DOHH2 (cell line): ENCODE results near the gene MAFG.

Experiments
- H3F3A ChIP-seq: fragments of 200-600 bp; sonication (generic), shearing (Covaris generic); 2 replicates; pipeline ENCODE4 v1.6.0; 2016; ENCODE audit warnings: antibody characterized with exemption, mild to moderate bottlenecking; ENCODE audit not compliant: control insufficient read depth, insufficient read depth
- H3K27ac ChIP-seq: fragments of 200-600 bp; sonication (generic); 2 replicates; pipeline ENCODE4 v1.5.1; 2014; ENCODE audit warnings: low read depth, mild to moderate bottlenecking, low read length, moderate library complexity
- H3K27me3 ChIP-seq: fragments of 200-600 bp; sonication (generic); 2 replicates; pipeline ENCODE4 v1.6.1; 2014; ENCODE audit warnings: mild to moderate bottlenecking, low read length, mixed read lengths; ENCODE audit not compliant: control insufficient read depth
- H3K36me3 ChIP-seq: fragments of 200-600 bp; sonication (generic); 2 replicates; pipeline ENCODE4 v1.6.1; 2014; ENCODE audit warnings: mild to moderate bottlenecking, low read length, moderate library complexity, mixed read lengths; ENCODE audit not compliant: control insufficient read depth
- H3K4me1 ChIP-seq: fragments of 200-600 bp; sonication (generic); 2 replicates; pipeline ENCODE4 v1.6.1; 2014; ENCODE audit warnings: mild to moderate bottlenecking, low read length, mixed read lengths; ENCODE audit not compliant: control insufficient read depth
- H3K4me2 ChIP-seq: fragments of 200-600 bp; sonication (generic); 2 replicates; pipeline ENCODE4 v1.6.0; 2014; ENCODE audit warnings: mild to moderate bottlenecking, low read length, moderate library complexity
- H3K4me3 ChIP-seq: fragments of 200-600 bp; sonication (generic); 2 replicates; pipeline ENCODE4 v1.5.1; 2014; ENCODE audit warnings: mild to moderate bottlenecking, low read length, mixed read lengths
- H3K79me2 ChIP-seq: fragments of 200-600 bp; sonication (generic); 2 replicates; pipeline ENCODE4 v1.6.1; 2014; ENCODE audit warnings: mild to moderate bottlenecking, low read length, mixed read lengths; ENCODE audit not compliant: control insufficient read depth
- H3K9me2 ChIP-seq: fragments of 200-600 bp; sonication (generic); replicated peaks from 2 replicates; pipeline ENCODE4 v1.6.1; 2014; ENCODE audit warnings: mild to moderate bottlenecking, low read length, mixed read lengths; ENCODE audit not compliant: control insufficient read depth
- H3K9me3 ChIP-seq: fragments of 200-600 bp; sonication (generic); 2 replicates; pipeline ENCODE4 v1.6.1; 2014; ENCODE audit warnings: antibody characterized with exemption, low read length, mixed read lengths; ENCODE audit not compliant: control insufficient read depth, insufficient read depth
- H4K20me1 ChIP-seq: fragments of 200-600 bp; sonication (generic); 2 replicates; pipeline ENCODE4 v1.6.0; 2014; ENCODE audit warnings: low read depth, mild to moderate bottlenecking, antibody characterized with exemption, low read length, moderate library complexity; ENCODE audit not compliant: control insufficient read depth, insufficient read depth
- EZH2phosphoT487 ChIP-seq: fragments of 200-600 bp; sonication (generic); IDR thresholded peaks from 2 replicates; pipeline ENCODE4 v1.6.1; 2017; ENCODE audit warnings: borderline replicate concordance, mild to moderate bottlenecking, antibody characterized with exemption, low read length, moderate library complexity, mixed read lengths
- TF ChIP-seq, protein P1 (sequence below): fragments of 200-600 bp; sonication (generic); IDR thresholded peaks from one replicate; pipeline ENCODE4 v1.5.1; 2014; ENCODE audit warnings: antibody characterized with exemption, mild to moderate bottlenecking, low read depth, low read length; ENCODE audit not compliant: poor library complexity, severe bottlenecking

The MAFG gene

GRCh38 chr17:81967244-81967532, 39.7 kb upstream of the MAFG start:
- peaks cover 47% of the 10 kb centered on the region for H3K27me3 ChIP-seq
- H3K4me2 ChIP-seq, result peak overlapping the region; percentile 68
- no peaks in the 10 kb centered on the region for H4K20me1 ChIP-seq
- no peaks in the 10 kb centered on the region for H3F3A ChIP-seq
- H3K36me3 ChIP-seq, result no peaks in the 10 kb centered on the region
- H3K9me3 ChIP-seq, result no peaks in the 10 kb centered on the region
- no peak for TF ChIP-seq EZH2phosphoT487
- TF ChIP-seq, protein P1, sequence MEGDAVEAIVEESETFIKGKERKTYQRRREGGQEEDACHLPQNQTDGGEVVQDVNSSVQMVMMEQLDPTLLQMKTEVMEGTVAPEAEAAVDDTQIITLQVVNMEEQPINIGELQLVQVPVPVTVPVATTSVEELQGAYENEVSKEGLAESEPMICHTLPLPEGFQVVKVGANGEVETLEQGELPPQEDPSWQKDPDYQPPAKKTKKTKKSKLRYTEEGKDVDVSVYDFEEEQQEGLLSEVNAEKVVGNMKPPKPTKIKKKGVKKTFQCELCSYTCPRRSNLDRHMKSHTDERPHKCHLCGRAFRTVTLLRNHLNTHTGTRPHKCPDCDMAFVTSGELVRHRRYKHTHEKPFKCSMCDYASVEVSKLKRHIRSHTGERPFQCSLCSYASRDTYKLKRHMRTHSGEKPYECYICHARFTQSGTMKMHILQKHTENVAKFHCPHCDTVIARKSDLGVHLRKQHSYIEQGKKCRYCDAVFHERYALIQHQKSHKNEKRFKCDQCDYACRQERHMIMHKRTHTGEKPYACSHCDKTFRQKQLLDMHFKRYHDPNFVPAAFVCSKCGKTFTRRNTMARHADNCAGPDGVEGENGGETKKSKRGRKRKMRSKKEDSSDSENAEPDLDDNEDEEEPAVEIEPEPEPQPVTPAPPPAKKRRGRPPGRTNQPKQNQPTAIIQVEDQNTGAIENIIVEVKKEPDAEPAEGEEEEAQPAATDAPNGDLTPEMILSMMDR, result no peak
- no peaks in the 10 kb centered on the region for H3K79me2 ChIP-seq
- H3K9me2 ChIP-seq, result no peaks in the 10 kb centered on the region
- peak overlapping the region; percentile 62 for H3K4me3 ChIP-seq
- H3K27ac ChIP-seq, result no peak overlapping the region
- peaks cover 27% of the 10 kb centered on the region for H3K4me1 ChIP-seq

DNA sequence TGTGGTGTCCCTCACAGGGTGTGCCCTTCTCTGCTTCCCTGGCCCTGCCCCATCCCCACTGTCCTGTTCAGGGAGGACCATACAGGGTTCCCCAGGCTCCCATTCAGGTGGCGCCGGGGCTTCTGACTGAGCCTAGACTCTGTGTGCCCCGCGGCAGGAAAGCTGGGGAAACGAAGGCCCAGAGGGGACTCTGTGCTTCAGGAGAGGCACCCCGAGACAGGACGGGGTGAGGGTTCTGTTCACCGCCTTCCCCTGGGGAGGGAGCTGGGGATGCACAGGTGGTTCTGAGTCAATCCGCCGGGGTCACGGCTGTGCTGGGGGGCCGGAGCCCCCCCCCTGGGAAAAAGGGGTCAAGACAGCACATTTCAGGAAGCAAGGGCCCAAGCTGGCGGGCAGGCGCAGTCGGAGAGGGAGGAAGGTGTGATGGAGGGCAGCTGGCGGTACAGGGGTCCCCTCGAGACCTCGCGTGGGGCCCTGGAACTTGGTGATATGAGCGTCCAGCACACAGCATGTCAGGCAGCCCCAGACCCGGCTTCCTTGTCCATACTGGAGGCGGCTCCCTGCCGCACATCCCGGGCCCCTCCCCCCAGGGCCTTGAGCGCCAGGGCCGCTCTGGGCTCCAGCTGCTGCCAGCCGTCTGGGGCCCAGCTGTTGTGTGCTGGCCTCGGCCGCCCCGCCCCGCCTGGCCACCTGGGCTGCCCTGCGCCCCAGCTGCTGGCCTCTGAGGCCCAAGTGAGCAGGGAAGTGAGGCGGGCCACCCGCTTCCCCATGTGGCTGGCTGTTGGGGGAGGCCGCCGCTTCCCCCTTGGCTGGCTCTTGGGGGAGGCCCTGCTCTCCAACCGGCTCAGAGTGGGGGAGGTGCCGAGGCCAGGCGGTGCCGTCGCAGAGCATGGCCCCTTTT, 39.1 kb upstream of the MAFG start:
- H3K27me3 ChIP-seq, result peaks cover 48% of the 10 kb centered on the region
- H3F3A ChIP-seq, result no peaks in the 10 kb centered on the region
- no peak overlapping the region for H3K27ac ChIP-seq
- no peaks in the 10 kb centered on the region for H3K79me2 ChIP-seq
- H4K20me1 ChIP-seq, result no peaks in the 10 kb centered on the region
- peak overlapping the region; percentile 62 for H3K4me3 ChIP-seq
- no peak for TF ChIP-seq EZH2phosphoT487
- TF ChIP-seq, protein P1, result no peak
- no peaks in the 10 kb centered on the region for H3K9me3 ChIP-seq
- peak overlapping the region; percentile 68 for H3K4me2 ChIP-seq
- H3K36me3 ChIP-seq, result no peaks in the 10 kb centered on the region
- peaks cover 27% of the 10 kb centered on the region for H3K4me1 ChIP-seq
- H3K9me2 ChIP-seq, result no peaks in the 10 kb centered on the region

GRCh38 chr17:81964081-81964849, 36.7 kb upstream of the MAFG start:
- no peaks in the 10 kb centered on the region for H3K79me2 ChIP-seq
- no peaks in the 10 kb centered on the region for H3K9me3 ChIP-seq
- H3K36me3 ChIP-seq, result no peaks in the 10 kb centered on the region
- H4K20me1 ChIP-seq, result no peaks in the 10 kb centered on the region
- H3F3A ChIP-seq, result no peaks in the 10 kb centered on the region
- no peaks in the 10 kb centered on the region for H3K9me2 ChIP-seq
- TF ChIP-seq EZH2phosphoT487, result no peak
- TF ChIP-seq, protein P1, result no peak
- peaks cover 33% of the 10 kb centered on the region for H3K4me1 ChIP-seq
- H3K27ac ChIP-seq, result no peak overlapping the region
- H3K4me3 ChIP-seq, result no peak overlapping the region
- peaks cover 58% of the 10 kb centered on the region for H3K27me3 ChIP-seq
- no peak overlapping the region for H3K4me2 ChIP-seq
